K562 (cell line): Measurements from ENCODE around the gene FCHSD1. TPM values are rescaled to one million over a fixed set of nuclear protein-coding genes. Genes with fewer than 3 reads are reported as not detected.
A peak's percentile ranks its signal among the peaks of the same experiment; 100 is the strongest.

ENCODE experiments used
- ATAC-seq: fragments of 200-7000 bp; cut with Tn5 transposase; 3 replicates; pipeline ENCODE4 v1.9.1; 2020; ENCODE audit warnings: moderate library complexity
- BruUV-seq: library from RNA; stranded (reverse); fragments of 400-500 nt; replicated peaks from 2 replicates; lab custom pipeline; 2021; lab: Mats Ljungman, UMichigan
- CTCF ChIA-PET: fragments of 300-600 bp; formaldehyde crosslinking; extraction: SDS; loops from one replicate; lab custom pipeline; 2021; ENCODE audit warnings: low intra/inter-chr PET ratio; lab: Yijun Ruan, JAX
- POLR2A ChIA-PET: fragments of 300-600, 350-650 bp; sonication (Branson Sonifier 250); formaldehyde crosslinking; extraction: SDS; loops from one replicate; lab custom pipeline; 2021; ENCODE audit warnings: antibody characterized with exemption, inconsistent platforms; lab: Yijun Ruan, JAX
- DNase-seq, 4 experiments: peaks; one replicate each; pipeline versions ENCODE4 v3.0.0 to v3.0.0-alpha.2; 2011 to 2018; ENCODE audit warnings: low spot score in 3 of 4, mixed read lengths in 3 of 4; ENCODE audit errors: extremely low read depth in 1 of 4
- FAIRE-seq: peaks from 2 replicates; lab custom pipeline; 2011; peaks lifted over from hg19 to GRCh38; lab: Jason Lieb, UNC
- H2AFZ ChIP-seq: 2 replicates; pipeline ENCODE4 v1.6.0; 2011; ENCODE audit warnings: low read depth, low read length, control low read depth, inconsistent platforms
- H3K27ac ChIP-seq: fragments of 200-600 bp; 3 replicates; pipeline ENCODE4 v1.8.0; 2011; ENCODE audit warnings: low read depth, mild to moderate bottlenecking, control low read depth, inconsistent platforms, low read length, moderate library complexity, mixed read lengths; ENCODE audit errors: extremely low read depth
- H3K27me3 ChIP-seq, 2 experiments: fragments of 300-600 bp in 1 of 2; 2 replicates in 1 of 2; 3 replicates in 1 of 2; pipeline versions ENCODE4 v1.6.0 to v1.8.0; 2011; ENCODE audit warnings: inconsistent platforms in 2 of 2, low read length in 2 of 2, mild to moderate bottlenecking in 1 of 2, mixed read lengths in 1 of 2, moderate library complexity in 1 of 2; ENCODE audit not compliant: control insufficient read depth in 2 of 2, insufficient read depth in 2 of 2
- H3K36me3 ChIP-seq: fragments of 300-600 bp; 3 replicates; pipeline ENCODE4 v1.8.0; 2011; ENCODE audit warnings: mild to moderate bottlenecking, low read length, inconsistent platforms; ENCODE audit not compliant: control insufficient read depth, insufficient read depth
- H3K4me1 ChIP-seq, 2 experiments: fragments of 200-600 bp in 1 of 2; replicated peaks in 1 of 2; 2 replicates in 1 of 2; 3 replicates in 1 of 2; pipeline versions ENCODE4 v1.5.1 to v1.8.0; 2011; ENCODE audit warnings: inconsistent platforms in 2 of 2, low read length in 2 of 2, mild to moderate bottlenecking in 1 of 2, mixed read lengths in 1 of 2, moderate library complexity in 1 of 2; ENCODE audit not compliant: control insufficient read depth in 2 of 2, insufficient read depth in 2 of 2
- H3K4me2 ChIP-seq: 2 replicates; pipeline ENCODE4 v1.6.1; 2011; ENCODE audit warnings: low read length, control low read depth, inconsistent platforms, mixed read lengths; ENCODE audit not compliant: insufficient read depth
- H3K4me3 ChIP-seq: fragments of 200-600 bp; sonication (generic), shearing (Covaris generic); 2 replicates; pipeline ENCODE4 v1.5.1; 2016; ENCODE audit warnings: control low read depth, inconsistent platforms
- H3K79me2 ChIP-seq: fragments of 200-600 bp; 3 replicates; pipeline ENCODE4 v1.8.0; 2011; ENCODE audit warnings: low read length, inconsistent platforms; ENCODE audit not compliant: control insufficient read depth, insufficient read depth
- H3K9ac ChIP-seq, 2 experiments: 2 replicates each; pipeline versions ENCODE4 v1.6.0 to v1.6.1; 2011; ENCODE audit warnings: low read depth in 2 of 2, low read length in 2 of 2, control low read depth in 1 of 2, inconsistent platforms in 1 of 2, mild to moderate bottlenecking in 1 of 2, mixed read lengths in 1 of 2; ENCODE audit not compliant: insufficient read depth in 1 of 2
- H3K9me1 ChIP-seq: one replicate; pipeline ENCODE4 v1.6.0; 2011; ENCODE audit warnings: inconsistent platforms, mild to moderate bottlenecking, low read length, moderate library complexity; ENCODE audit not compliant: control insufficient read depth, insufficient read depth
- H3K9me3 ChIP-seq: replicated peaks from 2 replicates; pipeline ENCODE4 v1.5.1; 2011; ENCODE audit warnings: low read depth, low read length, inconsistent platforms; ENCODE audit not compliant: control insufficient read depth, insufficient read depth
- H4K20me1 ChIP-seq: replicated peaks from 2 replicates; pipeline ENCODE4 v1.6.1; 2011; ENCODE audit warnings: low read length, inconsistent platforms, mixed read lengths; ENCODE audit not compliant: control insufficient read depth, insufficient read depth
- E2F3 ChIP-seq: fragments of 250-450 bp; sonication (Bioruptor Pico); IDR thresholded peaks from 2 replicates; pipeline ENCODE4 v1.4.0; 2020; ENCODE audit warnings: mild to moderate bottlenecking
- ETS1 ChIP-seq: conservative IDR thresholded peaks from 2 replicates; pipeline ENCODE4 v1.6.1; 2011; ENCODE audit warnings: low read depth, mild to moderate bottlenecking, low read length; ENCODE audit not compliant: control insufficient read depth
- KHSRP ChIP-seq: fragments of 450-650 bp; IDR thresholded peaks from 2 replicates; pipeline ENCODE4 v1.6.1; 2017
- KLF1 ChIP-seq: fragments of 450-650 bp; IDR thresholded peaks from 2 replicates; pipeline ENCODE4 v1.6.1; 2016; ENCODE audit warnings: missing genetic modification characterization, missing compliant biosample characterization
- MIER1 ChIP-seq: fragments of 450-650 bp; IDR thresholded peaks from 2 replicates; pipeline ENCODE4 v1.6.1; 2016; ENCODE audit warnings: antibody characterized with exemption, mild to moderate bottlenecking, low read depth
- MNT ChIP-seq, 2 experiments: fragments of 450-650 bp; conservative IDR thresholded peaks; 2 replicates each; pipeline ENCODE4 v1.6.1; 2017; ENCODE audit warnings: mild to moderate bottlenecking in 2 of 2, moderate library complexity in 2 of 2
- NEUROD1 ChIP-seq: fragments of 150-350 bp; IDR thresholded peaks from 2 replicates; pipeline ENCODE4 v1.6.1; 2014; ENCODE audit warnings: borderline replicate concordance, low read length, low read depth; ENCODE audit not compliant: partially characterized antibody
- NFIC ChIP-seq: fragments of 450-650 bp; IDR thresholded peaks from 2 replicates; pipeline ENCODE4 v1.6.1; 2017; ENCODE audit warnings: mild to moderate bottlenecking, inconsistent platforms
- NR2C2 ChIP-seq, 2 experiments: fragments of 200-800 bp in 1 of 2; sonication (Bioruptor generic) in 1 of 2; sonication (generic) in 1 of 2; formaldehyde crosslinking in 1 of 2; IDR thresholded peaks; 2 replicates each; pipeline versions ENCODE4 v1.6.1 to v1.8.0; 2016 to 2022; ENCODE audit warnings: mild to moderate bottlenecking in 1 of 2, missing compliant biosample characterization in 1 of 2, missing genetic modification characterization in 1 of 2, missing genetic modification reagents in 1 of 2
- PRPF4 ChIP-seq: fragments of 200-400 bp; formaldehyde crosslinking; IDR thresholded peaks from one replicate; pipeline ENCODE4 v1.6.1; 2017; ENCODE audit warnings: low read length, low read depth, mild to moderate bottlenecking; ENCODE audit not compliant: insufficient read depth, poor library complexity, severe bottlenecking
- SMAD2 ChIP-seq: fragments of 150-350 bp; IDR thresholded peaks from 2 replicates; pipeline ENCODE4 v1.6.1; 2014; ENCODE audit warnings: low read depth, mild to moderate bottlenecking, low read length
- TEAD4 ChIP-seq, 2 experiments: sonication (generic) in 1 of 2; formaldehyde crosslinking in 1 of 2; IDR thresholded peaks; 2 replicates each; pipeline versions ENCODE4 v1.6.1 to v1.8.0; 2012 to 2022; ENCODE audit warnings: borderline replicate concordance in 1 of 2, inconsistent platforms in 1 of 2, low read length in 1 of 2, mild to moderate bottlenecking in 1 of 2, missing genetic modification reagents in 1 of 2
- ZKSCAN1 ChIP-seq: fragments of 150-350 bp; IDR thresholded peaks from 2 replicates; pipeline ENCODE4 v1.6.1; 2016; ENCODE audit warnings: low read depth, low read length
- ZNF165 ChIP-seq: fragments of 250-450 bp; sonication (Bioruptor Pico); IDR thresholded peaks from 2 replicates; pipeline ENCODE4 v1.4.0; 2020; ENCODE audit warnings: borderline replicate concordance
- ZNF445 ChIP-seq: fragments of 250-450 bp; sonication (Bioruptor Pico); IDR thresholded peaks from 2 replicates; pipeline ENCODE4 v1.4.0; 2020; ENCODE audit warnings: low read depth, mild to moderate bottlenecking, moderate library complexity
- WGBS: fragments of 100-300 bp; shearing (Covaris generic); methylation state at CpG from one replicate; pipeline ENCODE4 v1.1.6; 2016; ENCODE audit warnings: low coverage, mixed read lengths; ENCODE audit not compliant: insufficient coverage; ENCODE audit errors: missing lambda C conversion rate; 5-methylcytosine and 5-hydroxymethylcytosine counted together
- in situ Hi-C: fragments of 300-500 bp; cut with MboI; formaldehyde crosslinking; loops from 4 replicates; pipeline ENCODE4 v1.15.0; 2018; ENCODE audit warnings: inconsistent platforms, mixed read lengths
- intact Hi-C: fragments of 100-400 bp; cut with micrococcal nuclease; formaldehyde crosslinking; loops from 2 replicates; pipeline ENCODE4 v1.14.2; 2022
- polyA plus RNA-seq, 8 experiments: library from polyadenylated mRNA; depleted of rRNA in 4 of 8; stranded (reverse) in 5 of 8; unstranded in 3 of 8; fragments of >200 nt; fragmentation: Nextera tagmentation in 2 of 8; fragmentation: Illumina TruSeq in 1 of 8; extraction: Ambion mirVana in 2 of 8; extraction: Trizol in 1 of 8; gene quantifications; 2 replicates each; pipeline versions ENCODE4 v1.2.1 to v1.2.3, GENCODE V29; 2011 to 2014; ENCODE audit warnings: inconsistent platforms in 1 of 8, missing spikeins in 1 of 8
- total RNA-seq, 7 experiments: library from RNA; depleted of rRNA in 6 of 7; stranded (reverse); fragments of >200 nt in 6 of 7; fragmentation: Illumina TruSeq in 2 of 7; extraction: Trizol in 2 of 7; gene quantifications; 2 replicates each; pipeline versions ENCODE4 v1.2.1 to v1.2.3, GENCODE V29; 2011 to 2021; ENCODE audit warnings: low replicate concordance in 1 of 7
- TF ChIP-seq, protein P1 (sequence below): IDR thresholded peaks from 3 replicates; pipeline ENCODE4 v1.6.1; 2011; ENCODE audit warnings: borderline replicate concordance, mild to moderate bottlenecking; ENCODE audit not compliant: insufficient read length, insufficient read depth

Gene FCHSD1
- total and polyA plus RNA-seq, 9 of the 15 experiments (the other 6 are each of a cell fraction or from before 2014, with no cell fraction given) = 0.35 to 37.5 (median 13.6) TPM

DNA sequence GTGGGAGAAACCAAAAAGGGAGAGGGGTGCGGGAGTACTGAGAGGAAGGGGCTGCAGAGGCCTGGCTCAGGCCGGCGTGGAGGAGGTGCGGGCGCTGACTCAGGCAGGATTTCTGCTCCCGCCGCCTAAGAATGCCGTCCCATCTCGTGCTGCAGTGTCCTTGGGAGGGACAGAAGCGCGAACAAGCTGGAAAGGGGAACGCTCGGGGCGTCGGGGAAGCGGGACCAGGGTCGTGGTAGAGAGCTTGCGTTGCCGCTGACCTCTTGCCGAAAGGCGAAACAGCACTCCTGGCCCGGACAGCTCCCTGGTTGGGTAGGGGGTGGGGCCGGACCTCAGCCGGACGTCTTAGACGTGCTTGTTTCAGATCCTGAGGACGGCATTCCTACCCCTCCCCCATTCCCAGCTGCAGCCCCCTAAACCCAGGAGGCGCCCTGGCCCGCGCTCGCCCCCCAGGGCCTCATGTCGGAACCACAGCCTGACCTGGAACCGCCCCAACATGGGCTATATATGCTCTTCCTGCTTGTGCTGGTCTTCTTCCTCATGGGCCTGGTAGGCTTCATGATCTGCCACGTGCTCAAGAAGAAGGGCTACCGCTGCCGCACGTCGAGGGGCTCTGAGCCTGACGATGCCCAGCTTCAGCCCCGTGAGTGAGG, 13.3 kb downstream of the FCHSD1 start:
- peak overlapping the region; percentile 89 for H2AFZ ChIP-seq
- H3K27ac ChIP-seq = peak overlapping the region; percentile 84
- peaks cover 12% of the 10 kb centered on the region; the same call in 1 of the 2 replicates for H4K20me1 ChIP-seq
- H3K9me3 ChIP-seq = no peaks in the 10 kb centered on the region
- intact Hi-C loops (loop anchor here (5.0 kb wide), 1 partner anchor 46 kb away; no protein-coding TSS in a partner anchor), in situ Hi-C loops (loop anchor here (5.0 kb wide), 1 partner anchor 46 kb away; no protein-coding TSS in a partner anchor)
- peaks cover 56% of the 10 kb centered on the region for H3K36me3 ChIP-seq
- peak overlapping the region; percentile 91 for H3K4me3 ChIP-seq
- ChIA-PET POLR2A (interaction anchor here (0.5 to 2.2 kb wide), 9 partner anchors 9 to 372 kb away, joined by 3 to 13 read pairs (median 4); partner anchors contain the start of genes DIAPH1 and FCHSD1), CTCF (interaction anchor here (0.6 kb wide), 1 partner anchor 315 kb away, joined by 3 read pairs; no protein-coding TSS in a partner anchor)
- peak overlapping the region; percentile 88 to 95 for H3K9ac ChIP-seq
- peaks cover 59% of the 10 kb centered on the region for H3K79me2 ChIP-seq
- peak; percentile 70 for FAIRE-seq
- under 1% methylated on average over 39 of the region's 40 CpGs for WGBS
- H3K27me3 ChIP-seq = no peaks in the 10 kb centered on the region
- peak; percentile 76 to 85 (median 81) for DNase-seq
- peak; percentile 52 for ATAC-seq
- peaks cover 5% of the 10 kb centered on the region for H3K9me1 ChIP-seq
- TSS peak; percentile 47 for BruUV-seq
- peaks cover 45 to 52% of the 10 kb centered on the region in 2 experiments for H3K4me1 ChIP-seq
- peak overlapping the region; percentile 100 for H3K4me2 ChIP-seq
- TF ChIP-seq NR2C2 (CRISPR knock-in tag; IDR thresholded peaks at IDR 0.05) (peak; percentile 51; the same call in 1 of the 2 replicates), NR2C2 (tag; IDR thresholded peaks at IDR 0.05) (peak; percentile 42; the same call in 1 of the 2 replicates), ZKSCAN1 (no peak), ZNF165 (no peak), ZNF445 (CRISPR knock-in tag) (no peak), PRPF4 (no peak), E2F3 (CRISPR knock-in tag) (no peak), SMAD2 (no peak), MNT (conservative IDR thresholded peaks at IDR 0.05) (peak; percentile 84 to 86), TEAD4 (IDR thresholded peaks at IDR 0.05; ENCODE audit: low read length) (peak; percentile 15; the same call in 1 of the 2 replicates), TEAD4 (CRISPR knock-in tag; IDR thresholded peaks at IDR 0.05; ENCODE audit: borderline replicate concordance) (peak; percentile 53; the same call in 1 of the 2 replicates), NEUROD1 (peak; percentile 21), KHSRP (no peak), KLF1 (tag) (0 out of 2 replicates have a peak, but pooled peaks have one; percentile 24), ETS1 (peak; percentile 89), MIER1 (peak; percentile 91), NFIC (peak; percentile 50)
- TF ChIP-seq, protein P1, sequence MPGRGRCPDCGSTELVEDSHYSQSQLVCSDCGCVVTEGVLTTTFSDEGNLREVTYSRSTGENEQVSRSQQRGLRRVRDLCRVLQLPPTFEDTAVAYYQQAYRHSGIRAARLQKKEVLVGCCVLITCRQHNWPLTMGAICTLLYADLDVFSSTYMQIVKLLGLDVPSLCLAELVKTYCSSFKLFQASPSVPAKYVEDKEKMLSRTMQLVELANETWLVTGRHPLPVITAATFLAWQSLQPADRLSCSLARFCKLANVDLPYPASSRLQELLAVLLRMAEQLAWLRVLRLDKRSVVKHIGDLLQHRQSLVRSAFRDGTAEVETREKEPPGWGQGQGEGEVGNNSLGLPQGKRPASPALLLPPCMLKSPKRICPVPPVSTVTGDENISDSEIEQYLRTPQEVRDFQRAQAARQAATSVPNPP = no peak
